ENCODE data around the gene AGK.
"Not testable (repeated sequence)": the region's sequence is repeated elsewhere in the genome, so short reads cannot be mapped to it uniquely, and the experiment has no call there.

AGK gene

DNA sequence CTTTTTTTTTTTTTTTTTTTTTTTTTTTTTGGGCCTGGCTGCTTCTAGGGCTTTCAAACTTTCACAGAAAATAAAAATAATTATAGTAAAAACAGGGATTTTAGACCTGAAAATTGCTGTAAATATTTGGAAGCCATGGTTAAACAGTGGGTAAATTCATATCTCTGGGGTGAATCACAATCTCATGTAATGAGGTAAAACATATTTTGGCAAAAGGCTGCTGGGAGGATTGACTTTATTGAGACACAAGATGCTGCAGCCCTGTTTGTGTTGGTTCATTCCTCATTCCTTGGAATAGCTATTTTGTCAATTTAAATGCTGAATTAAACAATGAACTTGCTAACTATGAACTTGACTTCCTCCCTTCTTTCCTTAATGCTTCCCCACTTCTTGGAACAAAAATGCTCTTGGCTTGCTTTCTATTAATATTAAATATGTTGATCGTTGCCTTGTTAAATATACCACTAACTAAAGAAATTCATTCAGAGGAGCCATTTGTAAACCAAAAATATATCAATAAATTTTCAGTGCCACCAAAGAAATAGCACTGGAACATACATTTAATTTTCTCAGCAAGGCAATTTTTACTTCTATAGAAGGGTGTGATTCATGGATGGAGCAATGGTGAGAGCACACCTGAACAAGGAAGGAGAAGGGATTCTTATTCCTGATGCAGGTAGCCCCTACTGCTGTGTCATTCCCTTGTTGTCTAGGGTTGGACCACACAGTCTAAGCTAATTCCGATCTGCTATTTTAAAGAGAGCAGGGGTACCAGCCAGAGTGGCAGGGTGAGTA is 24.6 kb downstream of the AGK start:
- no peaks in the 10 kb centered on the region for H3F3A ChIP-seq (ENCODE audit: insufficient read depth)
- H2AFZ ChIP-seq (ENCODE audit: low read depth, low read length, severe bottlenecking) = no peak overlapping the region
- H3K9me2 ChIP-seq (replicated peaks; ENCODE audit: insufficient read depth, low read length) = no peaks in the 10 kb centered on the region
- no peak overlapping the region for H3K27ac ChIP-seq (ENCODE audit: low read depth, low read length)
- no peaks in the 10 kb centered on the region for H3K27me3 ChIP-seq (ENCODE audit: low read length)
- peaks cover 12% of the 10 kb centered on the region; the same call in 1 of the 2 replicates for H3K9me3 ChIP-seq (ENCODE audit: insufficient read depth, low read length)
- TF ChIP-seq EZH2phosphoT487 (conservative IDR thresholded peaks at IDR 0.05; ENCODE audit: low read length) (no peak), CTCF (IDR thresholded peaks at IDR 0.05; ENCODE audit: insufficient read depth, low read length, poor library complexity, severe bottlenecking) (no peak)
- H3K9ac ChIP-seq (ENCODE audit: low read length) = no peak overlapping the region
- H3K4me2 ChIP-seq (ENCODE audit: low read depth, low read length, poor library complexity, severe bottlenecking) = no peak overlapping the region
- no peaks in the 10 kb centered on the region for H3K79me2 ChIP-seq (ENCODE audit: insufficient read depth, low read length)
- no peak overlapping the region for H3K4me3 ChIP-seq (ENCODE audit: insufficient read depth, low read length, poor library complexity, severe bottlenecking)
- H4K20me1 ChIP-seq (ENCODE audit: low read depth, low read length) = no peaks in the 10 kb centered on the region
- H3K36me3 ChIP-seq (ENCODE audit: low read length) = peaks cover 3% of the 10 kb centered on the region; the same call in 1 of the 2 replicates

DNA sequence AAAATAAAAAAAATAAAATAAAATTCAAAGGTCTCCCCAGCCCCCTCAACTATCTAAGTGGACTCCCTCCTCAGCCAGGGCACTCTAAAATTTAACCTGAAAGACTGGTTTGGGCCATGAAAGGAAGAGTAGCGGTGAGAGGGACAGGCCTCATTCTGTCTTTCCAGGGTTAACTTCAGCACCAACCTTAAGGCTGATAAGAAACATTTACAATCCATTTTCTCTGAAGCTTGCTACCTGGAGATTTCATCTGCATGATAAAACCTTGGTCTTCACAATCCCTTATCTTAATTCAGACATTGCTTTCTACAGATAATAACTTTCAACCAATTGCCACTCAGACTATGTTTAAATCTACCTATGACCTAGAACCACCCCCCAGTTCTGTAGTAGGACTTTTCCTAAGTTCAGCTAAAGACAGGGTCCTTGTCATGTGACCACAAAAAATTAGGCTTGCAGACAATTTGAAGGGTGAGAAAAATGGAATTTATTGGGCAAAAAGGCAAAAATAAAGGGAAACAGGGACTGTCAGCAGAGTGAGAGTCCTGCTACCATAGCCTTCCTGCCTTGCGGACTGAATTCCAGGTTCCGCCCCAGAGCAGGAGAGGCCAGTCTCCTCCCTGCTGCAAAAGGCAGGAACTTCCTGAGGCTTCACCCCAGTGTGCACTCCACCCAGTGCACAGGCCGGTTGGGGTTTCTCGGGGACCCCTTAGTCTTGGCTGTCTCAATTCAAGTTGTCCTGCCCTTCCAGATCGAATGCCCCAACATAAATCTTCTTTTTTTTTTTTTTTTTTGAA is 26.0 kb downstream of the AGK start:
- Histone ChIP-seq H3K4me2 (ENCODE audit: low read depth, low read length, poor library complexity, severe bottlenecking) (no peak overlapping the region), H3K9ac (ENCODE audit: low read length) (no peak overlapping the region), H3K79me2 (ENCODE audit: insufficient read depth, low read length) (no peaks in the 10 kb centered on the region), H3F3A (ENCODE audit: insufficient read depth) (no peaks in the 10 kb centered on the region), H3K27me3 (ENCODE audit: low read length) (no peaks in the 10 kb centered on the region), H2AFZ (ENCODE audit: low read depth, low read length, severe bottlenecking) (no peak overlapping the region), H3K36me3 (ENCODE audit: low read length) (peaks cover 3% of the 10 kb centered on the region; the same call in 1 of the 2 replicates), H3K9me3 (ENCODE audit: insufficient read depth, low read length) (peaks cover 12% of the 10 kb centered on the region; the same call in 1 of the 2 replicates), H4K20me1 (ENCODE audit: low read depth, low read length) (no peaks in the 10 kb centered on the region), H3K4me3 (ENCODE audit: insufficient read depth, low read length, poor library complexity, severe bottlenecking) (no peak overlapping the region), H3K9me2 (replicated peaks; ENCODE audit: insufficient read depth, low read length) (no peaks in the 10 kb centered on the region), H3K27ac (ENCODE audit: low read depth, low read length) (no peak overlapping the region)
- TF ChIP-seq EZH2phosphoT487 (conservative IDR thresholded peaks at IDR 0.05; ENCODE audit: low read length) (no peak), CTCF (IDR thresholded peaks at IDR 0.05; ENCODE audit: insufficient read depth, low read length, poor library complexity, severe bottlenecking) (no peak)

DNA sequence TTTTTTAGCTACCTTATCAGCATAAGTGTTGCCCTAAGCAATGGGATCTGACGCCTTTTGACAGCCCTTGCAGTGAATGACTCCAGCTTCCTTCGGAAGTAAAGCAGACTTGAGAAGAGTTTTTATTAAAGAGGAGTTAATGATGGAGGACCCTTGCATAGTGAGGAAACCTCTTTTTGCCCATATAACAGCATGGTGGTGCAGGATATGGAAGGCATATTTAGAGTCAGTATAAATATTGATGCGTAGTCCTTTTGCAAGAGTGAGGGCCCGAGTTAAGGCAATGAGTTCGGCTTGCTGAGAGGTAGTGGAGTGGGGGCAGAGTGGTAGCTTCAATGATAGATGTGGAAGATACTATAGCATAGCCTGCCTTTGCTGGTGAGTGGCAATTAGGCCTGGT is 28.7 kb downstream of the AGK start:
- peaks cover 12% of the 10 kb centered on the region; the same call in 1 of the 2 replicates for H3K9me3 ChIP-seq (ENCODE audit: insufficient read depth, low read length)

DNA sequence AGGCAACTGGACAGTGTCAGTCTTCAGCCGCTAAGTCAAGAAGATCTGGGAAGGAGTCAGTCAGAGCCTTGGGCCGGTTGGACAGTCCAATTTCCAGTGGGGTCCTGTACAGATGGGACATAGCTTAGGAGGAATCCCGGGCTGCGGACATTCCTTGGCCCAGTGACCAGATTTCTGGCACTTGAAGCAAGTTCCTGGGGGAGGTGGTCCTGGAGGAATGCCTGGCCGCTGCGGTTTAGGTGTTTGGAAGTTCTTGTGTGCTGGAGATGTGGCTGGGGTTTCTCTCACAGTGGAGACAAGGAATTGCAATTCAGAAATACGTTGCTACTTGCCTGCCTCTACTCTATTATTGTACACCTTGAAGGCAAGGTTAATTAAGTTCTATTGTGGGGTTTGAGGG is 30.9 kb downstream of the AGK start:
- not testable (repeated sequence) for H3K27me3 ChIP-seq (ENCODE audit: low read length); H3K79me2 ChIP-seq (ENCODE audit: insufficient read depth, low read length); H3K36me3 ChIP-seq (ENCODE audit: low read length); H3K27ac ChIP-seq (ENCODE audit: low read depth, low read length); H3K9me3 ChIP-seq (ENCODE audit: insufficient read depth, low read length); H2AFZ ChIP-seq (ENCODE audit: low read depth, low read length, severe bottlenecking); H3K4me3 ChIP-seq (ENCODE audit: insufficient read depth, low read length, poor library complexity, severe bottlenecking); H3K9ac ChIP-seq (ENCODE audit: low read length); H3K9me2 ChIP-seq (replicated peaks; ENCODE audit: insufficient read depth, low read length); H3K4me2 ChIP-seq (ENCODE audit: low read depth, low read length, poor library complexity, severe bottlenecking); H4K20me1 ChIP-seq (ENCODE audit: low read depth, low read length); H3F3A ChIP-seq (ENCODE audit: insufficient read depth)

More for the DNA sequence above, 28.7 kb downstream of the AGK start:
- not testable (repeated sequence) for H3K27ac ChIP-seq (ENCODE audit: low read depth, low read length); H3K27me3 ChIP-seq (ENCODE audit: low read length); H2AFZ ChIP-seq (ENCODE audit: low read depth, low read length, severe bottlenecking); H3F3A ChIP-seq (ENCODE audit: insufficient read depth); H3K4me2 ChIP-seq (ENCODE audit: low read depth, low read length, poor library complexity, severe bottlenecking); H3K36me3 ChIP-seq (ENCODE audit: low read length); H3K79me2 ChIP-seq (ENCODE audit: insufficient read depth, low read length); H4K20me1 ChIP-seq (ENCODE audit: low read depth, low read length); H3K9me2 ChIP-seq (replicated peaks; ENCODE audit: insufficient read depth, low read length); H3K4me3 ChIP-seq (ENCODE audit: insufficient read depth, low read length, poor library complexity, severe bottlenecking); H3K9ac ChIP-seq (ENCODE audit: low read length)

All from SU-DHL-6 (cell line).